Lower leg skin (tissue), 4 donors: Measurements from ENCODE around the gene DRD4. TPM values are rescaled to one million over a fixed set of nuclear protein-coding genes. Genes with fewer than 3 reads are reported as not detected.
"Not testable (repeated sequence)": the region's sequence is repeated elsewhere in the genome, so short reads cannot be mapped to it uniquely, and the experiment has no call there.

Experiments used
- DNase-seq, 2 donors: peaks; one replicate each; pipeline ENCODE4 v3.0.0-alpha.2; 2019; ENCODE audit warnings: low spot score in 2 of 2
- H3K4me3 ChIP-seq: fragments of 200-600 bp; sonication (generic); 2 replicates; pipeline ENCODE4 v1.5.1; 2017; ENCODE audit warnings: mild to moderate bottlenecking, low read depth; ENCODE audit not compliant: poor library complexity, severe bottlenecking
- POLR2A ChIP-seq, 2 donors: fragments of 450-650 bp; IDR thresholded peaks; one replicate each; pipeline ENCODE4 v1.6.1; 2016 to 2017; ENCODE audit warnings: antibody characterized with exemption in 2 of 2, mild to moderate bottlenecking in 1 of 2, moderate library complexity in 1 of 2
- WGBS, 2 donors: methylation state at CpG; one replicate each; pipeline ENCODE4 v1.1.5; 2018; 5-methylcytosine and 5-hydroxymethylcytosine counted together
- intact Hi-C: fragments of 100-400 bp; cut with DNase I; formaldehyde crosslinking; loops from one replicate; pipeline ENCODE4 v1.15.0; 2023; ENCODE audit warnings: low total_unique reads
- total RNA-seq, 4 donors: library from RNA; depleted of rRNA; stranded (reverse); fragments of >200 nt; gene quantifications; one replicate each; pipeline ENCODE4 v1.1.0, GENCODE V29; 2016
- TF ChIP-seq, protein P1 (sequence below), 3 donors: fragments of 450-650 bp; IDR thresholded peaks; one replicate each; pipeline ENCODE4 v1.5.1; 2016; ENCODE audit warnings: antibody characterized with exemption in 3 of 3, mild to moderate bottlenecking in 3 of 3, moderate library complexity in 2 of 3

DRD4 gene
- total RNA-seq, 4 donors from 2014 or later, result 0.23 to 2.0 TPM; not detected in 2

- DNase-seq, result no peak
- WGBS, 2 donors, result 90 to 92% methylated on average over 14 of the region's 14 CpGs
- no peak overlapping the region for H3K4me3 ChIP-seq
- TF ChIP-seq POLR2A (IDR thresholded peaks at IDR 0.05), result no peak
- TF ChIP-seq, protein P1, sequence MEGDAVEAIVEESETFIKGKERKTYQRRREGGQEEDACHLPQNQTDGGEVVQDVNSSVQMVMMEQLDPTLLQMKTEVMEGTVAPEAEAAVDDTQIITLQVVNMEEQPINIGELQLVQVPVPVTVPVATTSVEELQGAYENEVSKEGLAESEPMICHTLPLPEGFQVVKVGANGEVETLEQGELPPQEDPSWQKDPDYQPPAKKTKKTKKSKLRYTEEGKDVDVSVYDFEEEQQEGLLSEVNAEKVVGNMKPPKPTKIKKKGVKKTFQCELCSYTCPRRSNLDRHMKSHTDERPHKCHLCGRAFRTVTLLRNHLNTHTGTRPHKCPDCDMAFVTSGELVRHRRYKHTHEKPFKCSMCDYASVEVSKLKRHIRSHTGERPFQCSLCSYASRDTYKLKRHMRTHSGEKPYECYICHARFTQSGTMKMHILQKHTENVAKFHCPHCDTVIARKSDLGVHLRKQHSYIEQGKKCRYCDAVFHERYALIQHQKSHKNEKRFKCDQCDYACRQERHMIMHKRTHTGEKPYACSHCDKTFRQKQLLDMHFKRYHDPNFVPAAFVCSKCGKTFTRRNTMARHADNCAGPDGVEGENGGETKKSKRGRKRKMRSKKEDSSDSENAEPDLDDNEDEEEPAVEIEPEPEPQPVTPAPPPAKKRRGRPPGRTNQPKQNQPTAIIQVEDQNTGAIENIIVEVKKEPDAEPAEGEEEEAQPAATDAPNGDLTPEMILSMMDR (IDR thresholded peaks at IDR 0.05), result no peak
- intact Hi-C loops, result no loop called here
Measured at GRCh38 chr11:646214-646613, 9.1 kb downstream of the DRD4 start.

DNA sequence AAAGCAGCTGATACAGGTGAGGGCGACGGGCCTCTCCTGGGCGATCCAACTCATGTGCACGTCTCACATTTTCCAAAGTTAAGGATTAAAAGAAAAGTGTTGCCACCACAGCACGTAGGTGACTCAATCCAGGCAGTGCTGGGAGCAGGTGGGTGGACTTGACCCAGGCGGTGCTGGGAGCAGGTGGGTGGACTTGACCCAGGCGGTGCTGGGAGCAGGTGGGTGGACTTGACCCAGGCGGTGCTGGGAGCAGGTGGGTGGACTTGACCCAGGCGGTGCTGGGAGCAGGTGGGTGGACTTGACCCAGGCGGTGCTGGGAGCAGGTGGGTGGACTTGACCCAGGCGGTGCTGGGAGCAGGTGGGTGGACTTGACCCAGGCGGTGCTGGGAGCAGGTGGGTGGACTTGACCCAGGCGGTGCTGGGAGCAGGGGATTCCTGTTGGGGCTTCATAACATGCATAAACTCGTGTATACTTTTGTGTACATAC is 10.6 kb downstream of the DRD4 start:
- intact Hi-C loops, DNase-seq, H3K4me3 ChIP-seq: not testable (repeated sequence)
- 82 to 92% methylated on average over 9 to 12 of the region's 14 CpGs for WGBS, 2 donors

GRCh38 chr11:650482-650881 is 13.4 kb downstream of the DRD4 start:
- no peak overlapping the region for H3K4me3 ChIP-seq
- TF ChIP-seq POLR2A (IDR thresholded peaks at IDR 0.05), result no peak
- TF ChIP-seq, protein P1 (IDR thresholded peaks at IDR 0.05), result no peak
- 93 to 97% methylated on average over 10 of the region's 10 CpGs for WGBS, 2 donors
- intact Hi-C loops, result loop anchor here (10.0 kb wide), 1 partner anchor 74 kb away; no protein-coding TSS in a partner anchor
- no peak for DNase-seq

GRCh38 chr11:653136-653535 is 16.1 kb downstream of the DRD4 start:
- intact Hi-C loops, result loop anchor here (10.0 kb wide), 1 partner anchor 72 kb away; no protein-coding TSS in a partner anchor
- not testable (repeated sequence) for DNase-seq, H3K4me3 ChIP-seq
- 86 to 92% methylated on average over 14 of the region's 14 CpGs for WGBS, 2 donors

GRCh38 chr11:653837-654236 is 16.8 kb downstream of the DRD4 start:
- intact Hi-C loops, result loop anchor here (10.0 kb wide), 1 partner anchor 71 kb away; no protein-coding TSS in a partner anchor
- no peak overlapping the region for H3K4me3 ChIP-seq
- 91 to 96% methylated on average over 15 of the region's 15 CpGs for WGBS, 2 donors
- no peak for TF ChIP-seq POLR2A (IDR thresholded peaks at IDR 0.05)
- TF ChIP-seq, protein P1 (IDR thresholded peaks at IDR 0.05), result no peak
- no peak for DNase-seq

DNA sequence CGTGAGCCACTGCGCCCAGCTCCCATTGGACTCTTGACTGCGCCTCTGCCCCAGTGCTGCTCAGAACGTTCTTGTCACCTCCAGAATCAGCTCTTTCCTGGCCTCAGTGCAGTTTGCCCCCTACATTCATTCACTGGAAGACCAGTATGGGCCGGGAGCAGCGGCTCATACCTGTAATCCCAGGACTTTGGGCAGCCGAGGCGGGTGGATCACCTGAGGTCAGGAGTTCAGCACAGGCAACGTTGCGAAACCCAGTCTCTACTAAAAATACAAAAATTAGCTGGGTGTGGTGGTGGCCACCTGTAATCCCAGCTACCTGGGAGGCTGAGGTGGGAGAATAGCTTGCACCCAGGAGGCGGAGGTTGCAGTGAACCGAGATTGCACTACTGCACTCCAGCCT is 17.4 kb downstream of the DRD4 start:
- intact Hi-C loops, result loop anchor here (10.0 kb wide), 1 partner anchor 70 kb away; no protein-coding TSS in a partner anchor
- not testable (repeated sequence) for H3K4me3 ChIP-seq, DNase-seq
- WGBS, 2 donors, result 94 to 98% methylated on average over 12 of the region's 12 CpGs

GRCh38 chr11:655036-655726 is 18.1 kb downstream of the DRD4 start:
- TF ChIP-seq POLR2A (IDR thresholded peaks at IDR 0.05), result no peak
- TF ChIP-seq, protein P1 (IDR thresholded peaks at IDR 0.05), result no peak
- no peak overlapping the region for H3K4me3 ChIP-seq
- 93% methylated on average over 30 of the region's 30 CpGs for WGBS, 2 donors
- DNase-seq, result no peak
- intact Hi-C loops, result loop anchor here (10.0 kb wide), 1 partner anchor 70 kb away; no protein-coding TSS in a partner anchor
